ENCODE measurements around the gene TBX2.

The TBX2 gene

DNA sequence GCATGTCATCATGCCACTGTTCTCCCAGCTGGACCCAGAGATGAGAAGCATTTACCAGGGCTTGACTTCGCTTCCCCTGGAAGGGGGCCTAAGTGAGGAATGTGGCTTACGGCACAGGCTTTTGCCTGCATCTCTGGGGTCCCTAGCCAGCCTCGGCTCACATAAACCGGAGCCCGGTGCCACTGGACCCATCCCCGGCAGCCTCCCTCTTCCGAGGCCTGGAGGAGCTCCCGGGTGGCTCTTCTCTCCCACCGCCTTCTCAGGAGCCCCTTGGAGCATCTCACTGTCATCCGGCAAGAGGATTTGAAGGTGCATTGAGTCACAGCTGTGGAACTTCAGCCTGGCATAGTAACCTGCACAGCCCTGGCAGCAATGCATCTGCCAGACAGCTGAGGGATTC lies 29.9 kb upstream of the TBX2 start:
- DNase-seq = no peak

DNA sequence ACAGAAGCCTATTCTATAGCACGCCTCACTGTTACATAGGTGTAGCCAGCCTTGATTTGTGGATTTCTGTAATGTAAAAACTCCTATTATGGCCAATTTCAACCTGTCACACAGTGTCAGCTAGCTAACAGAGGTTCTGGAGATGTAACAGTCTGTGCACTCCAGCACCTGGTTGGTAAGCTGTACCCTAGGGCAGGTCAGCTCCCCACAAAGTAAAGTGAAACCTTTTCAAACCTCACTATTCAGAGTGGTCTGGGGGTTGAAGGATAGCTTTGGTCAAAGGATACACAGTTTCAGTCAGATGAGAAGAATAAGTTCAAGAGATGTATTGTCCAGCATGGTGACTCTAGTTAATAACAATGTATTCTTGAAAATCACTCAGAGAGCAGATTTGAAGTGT lies 28.5 kb upstream of the TBX2 start:
- DNase-seq = no peak

DNA sequence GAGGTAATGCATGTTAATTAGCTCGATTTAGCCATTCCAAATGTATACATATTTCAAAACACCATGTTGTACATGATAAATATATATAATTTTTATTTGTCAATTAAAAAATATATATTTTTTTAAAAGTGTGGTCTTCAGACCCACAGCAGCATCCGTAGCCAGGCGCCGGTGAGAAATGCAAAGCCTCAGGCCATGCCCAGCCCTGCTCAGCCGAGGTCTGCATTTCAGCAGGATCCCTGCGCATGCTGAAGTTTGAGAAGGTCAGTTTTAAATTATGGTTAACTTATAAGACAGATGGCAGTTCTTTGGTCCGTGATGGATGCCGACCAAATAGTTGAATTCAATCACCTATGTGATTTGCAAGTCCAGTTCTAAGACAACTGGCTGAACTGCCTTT lies 28.0 kb upstream of the TBX2 start:
- no peak for DNase-seq

DNA sequence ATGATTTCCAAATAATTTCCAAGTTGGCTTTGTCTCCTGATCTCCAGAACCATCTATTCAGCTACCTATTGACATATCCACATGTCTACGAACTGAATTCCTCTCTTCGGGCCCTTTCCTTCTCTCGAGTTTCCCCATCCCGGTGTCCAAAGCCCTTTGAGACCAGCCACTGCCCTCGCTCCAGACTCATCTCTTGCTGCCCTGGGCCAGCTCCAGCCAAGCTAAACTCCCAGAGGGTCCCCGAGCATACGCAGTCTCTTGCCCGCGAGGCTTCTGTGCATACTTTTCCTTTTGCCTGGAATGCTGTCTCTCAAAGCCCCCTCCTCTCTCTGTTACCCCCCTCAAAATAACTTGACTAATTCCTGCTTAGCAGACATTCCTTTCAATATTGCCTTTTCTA lies 27.2 kb upstream of the TBX2 start:
- DNase-seq = no peak

DNA sequence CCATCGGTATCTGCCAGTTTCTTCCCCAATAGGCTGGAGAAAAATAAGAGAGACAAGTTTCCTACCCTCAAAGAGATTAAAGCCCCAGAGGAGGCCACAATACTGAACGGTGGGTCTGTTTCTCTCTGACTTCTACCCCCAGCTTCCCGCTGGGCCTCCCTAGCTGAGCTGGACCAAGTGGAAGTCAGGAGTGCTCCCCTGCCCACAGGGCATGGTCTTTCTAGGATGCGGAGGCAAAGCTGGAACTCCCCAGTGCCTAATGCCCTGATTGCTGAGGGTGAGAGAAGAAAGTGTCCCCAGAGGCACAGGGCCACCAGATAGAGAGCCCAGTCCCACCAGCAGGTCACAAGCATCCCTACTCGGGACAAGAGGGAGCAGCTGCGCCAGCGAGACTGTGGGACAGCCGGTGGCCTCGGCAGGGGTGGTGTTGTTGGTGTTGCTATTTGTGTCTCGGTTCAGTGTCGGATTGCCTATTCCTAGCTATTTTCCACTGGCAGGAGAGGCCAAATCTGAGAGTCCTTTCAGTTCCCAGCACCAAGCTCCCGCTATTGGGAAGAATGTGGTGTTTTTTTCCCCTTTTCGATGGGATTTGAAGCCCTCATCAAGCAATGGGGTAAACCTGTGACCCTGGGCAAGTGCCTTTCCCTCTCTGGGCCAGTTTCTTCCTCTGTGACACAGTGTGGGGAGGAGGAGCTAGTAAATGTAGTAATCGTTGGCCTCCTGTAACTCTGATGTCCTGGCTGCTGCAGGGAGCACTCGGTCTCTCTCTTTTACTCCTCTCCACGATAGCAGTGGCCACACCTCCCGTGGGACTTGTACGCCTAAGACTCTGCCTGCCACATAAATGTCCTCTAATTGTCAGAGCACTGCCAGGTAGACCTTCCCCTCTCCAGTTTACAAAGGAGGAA lies 22.5 kb upstream of the TBX2 start:
- no peak for DNase-seq

DNA sequence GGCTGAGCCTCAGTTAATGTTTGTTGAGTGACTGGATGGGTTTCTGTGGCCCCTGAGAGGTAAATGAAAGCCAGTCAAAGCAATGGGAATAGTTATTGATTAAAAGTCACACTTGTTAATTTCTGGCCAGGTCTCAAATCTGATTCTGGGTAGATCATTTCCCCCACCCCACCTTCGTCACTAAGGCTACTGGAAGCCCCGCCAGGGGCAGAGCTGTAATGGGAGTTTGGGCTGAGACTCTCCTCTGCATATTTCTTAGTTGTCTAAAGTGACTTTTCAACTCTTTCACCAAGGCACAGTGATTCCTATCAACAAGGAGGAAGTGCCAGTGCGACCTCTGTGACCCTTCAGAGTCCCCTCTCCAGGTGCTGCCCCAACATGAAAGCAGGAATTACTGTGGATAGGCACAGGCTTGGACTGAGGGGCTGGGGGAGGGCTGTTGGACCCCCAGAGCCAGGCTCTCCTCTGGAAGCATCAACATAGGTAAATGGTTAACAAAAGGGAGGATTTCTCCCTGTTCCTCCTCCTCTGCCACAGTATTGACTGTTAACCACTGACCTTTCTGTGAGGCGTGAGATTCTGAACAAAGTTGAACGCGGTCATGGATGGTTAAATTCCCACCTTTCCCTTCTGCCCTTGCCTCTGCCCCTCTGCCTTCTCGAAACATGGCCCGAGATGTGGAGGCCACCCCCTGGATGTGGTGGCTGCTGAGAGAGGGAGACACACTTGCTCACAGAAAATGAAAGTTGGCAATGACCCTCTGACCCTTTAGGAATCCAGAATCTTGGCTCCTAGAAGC lies 20.8 kb upstream of the TBX2 start:
- DNase-seq = no peak

DNA sequence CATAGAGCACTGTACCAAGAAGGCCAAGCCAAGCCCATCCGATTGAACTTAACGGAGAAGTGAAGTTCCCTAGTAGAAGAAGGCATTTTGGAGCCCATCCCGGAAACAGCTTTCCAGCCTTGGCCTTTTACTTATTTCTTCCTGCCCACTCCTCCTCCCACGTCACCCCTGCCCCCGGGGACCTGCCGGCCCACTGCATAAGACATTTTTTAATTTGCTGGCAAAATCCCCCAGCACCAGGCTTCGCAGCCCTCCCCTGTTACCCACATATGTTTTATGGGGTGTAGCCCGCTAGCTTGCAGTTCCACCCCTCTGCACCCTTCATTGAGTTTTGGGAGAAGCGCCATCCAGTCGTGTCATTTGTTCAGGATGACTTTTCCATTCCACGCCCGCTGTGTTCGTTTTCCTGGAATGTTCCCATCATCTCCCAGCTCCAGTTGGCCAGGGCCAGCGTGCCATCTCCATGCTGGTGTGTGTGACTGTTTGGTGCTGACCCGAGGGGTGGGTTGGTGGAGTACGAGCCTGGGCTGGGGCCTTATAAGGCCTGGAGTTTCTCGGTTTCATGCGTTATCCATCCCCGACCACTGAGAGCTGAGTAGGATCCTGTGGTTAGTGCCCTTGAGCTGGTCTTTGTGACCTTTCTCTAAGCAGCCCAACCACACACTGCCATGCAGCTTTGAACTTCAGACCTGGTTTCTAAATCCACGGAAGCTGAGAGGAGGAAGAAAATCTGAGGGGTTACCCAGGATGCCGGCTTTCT lies 20.0 kb upstream of the TBX2 start:
- no peak for DNase-seq

DNA sequence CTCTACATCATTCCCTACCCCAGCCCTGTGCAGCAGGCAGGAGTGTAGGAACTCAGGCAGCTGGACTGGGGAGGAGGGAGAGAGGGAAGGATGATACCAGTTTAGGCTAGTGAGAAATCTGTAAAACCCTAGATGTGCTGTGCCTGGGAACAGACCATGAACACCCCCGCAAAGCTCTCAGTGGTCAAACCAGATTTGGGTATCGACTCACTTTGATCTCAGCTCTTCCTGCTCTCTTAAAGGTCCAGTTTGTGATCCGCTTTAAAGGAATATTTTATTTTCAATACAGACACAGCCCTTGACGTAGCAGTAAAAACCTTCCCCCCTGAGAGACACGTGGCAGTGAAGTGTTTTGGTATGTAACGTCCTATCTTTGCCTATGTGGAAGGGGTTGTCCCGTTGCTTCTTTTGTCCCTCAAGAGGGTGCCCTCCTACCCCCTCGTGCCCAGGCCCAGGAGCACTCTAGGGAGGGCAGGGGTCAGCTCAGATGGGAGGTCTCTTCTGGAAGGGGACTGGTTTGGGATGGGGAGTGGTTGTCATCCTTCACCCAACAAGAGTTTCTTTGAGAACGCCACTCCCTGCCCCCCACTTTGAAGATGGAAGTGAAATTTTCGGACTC lies 19.3 kb upstream of the TBX2 start:
- DNase-seq = no peak

DNA sequence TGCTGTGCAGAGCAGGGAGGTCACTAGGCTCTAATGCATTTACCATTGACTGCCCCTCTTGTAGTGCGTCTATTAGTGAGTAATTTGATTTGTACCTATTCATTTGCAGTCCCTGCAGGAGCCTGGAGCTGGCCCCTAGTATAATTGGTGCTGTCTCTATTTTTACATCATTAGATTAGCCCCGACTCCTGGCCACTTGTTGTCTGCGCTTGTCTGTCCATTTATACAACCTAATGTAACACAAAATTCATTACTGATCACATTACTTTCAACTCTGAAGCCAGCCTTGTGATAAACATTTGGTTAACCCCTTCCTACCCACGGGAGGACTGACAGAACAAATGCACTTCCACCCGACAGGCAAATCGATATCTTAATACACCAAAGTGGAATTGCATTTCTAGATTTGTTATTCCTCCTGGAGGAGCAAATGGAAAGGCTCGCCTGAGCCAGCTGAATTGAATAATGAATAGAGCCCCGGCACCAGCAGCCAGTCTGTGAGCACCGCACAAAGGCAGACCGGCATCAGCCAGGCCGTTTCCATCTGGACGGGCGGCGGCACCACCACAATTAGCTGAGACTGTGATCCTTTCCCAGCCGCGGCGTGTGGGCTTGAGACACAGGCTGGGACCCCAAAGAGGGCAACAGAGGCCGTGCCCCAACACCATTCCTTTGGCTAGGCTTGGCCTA lies 18.7 kb upstream of the TBX2 start:
- no peak for DNase-seq

DNA sequence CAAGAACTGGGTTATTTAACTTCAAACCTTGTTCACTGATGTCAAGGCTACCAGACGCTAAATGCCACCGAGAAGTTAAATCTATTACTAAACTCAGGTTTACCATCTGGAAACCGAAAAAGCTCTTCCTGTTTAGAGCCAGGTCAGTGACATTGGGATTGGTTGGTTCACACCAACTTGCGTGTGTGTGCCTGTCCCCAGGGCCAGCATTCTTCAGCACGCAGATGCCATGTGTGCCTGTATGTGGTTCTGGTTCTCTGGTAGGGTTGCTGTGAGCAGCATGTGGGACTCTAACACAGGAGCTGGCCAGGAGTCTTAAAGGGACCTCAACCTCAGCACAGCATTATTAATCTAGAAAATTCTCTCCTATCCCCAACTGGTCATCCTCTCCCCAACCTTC lies 18.1 kb upstream of the TBX2 start:
- DNase-seq = no peak

DNA sequence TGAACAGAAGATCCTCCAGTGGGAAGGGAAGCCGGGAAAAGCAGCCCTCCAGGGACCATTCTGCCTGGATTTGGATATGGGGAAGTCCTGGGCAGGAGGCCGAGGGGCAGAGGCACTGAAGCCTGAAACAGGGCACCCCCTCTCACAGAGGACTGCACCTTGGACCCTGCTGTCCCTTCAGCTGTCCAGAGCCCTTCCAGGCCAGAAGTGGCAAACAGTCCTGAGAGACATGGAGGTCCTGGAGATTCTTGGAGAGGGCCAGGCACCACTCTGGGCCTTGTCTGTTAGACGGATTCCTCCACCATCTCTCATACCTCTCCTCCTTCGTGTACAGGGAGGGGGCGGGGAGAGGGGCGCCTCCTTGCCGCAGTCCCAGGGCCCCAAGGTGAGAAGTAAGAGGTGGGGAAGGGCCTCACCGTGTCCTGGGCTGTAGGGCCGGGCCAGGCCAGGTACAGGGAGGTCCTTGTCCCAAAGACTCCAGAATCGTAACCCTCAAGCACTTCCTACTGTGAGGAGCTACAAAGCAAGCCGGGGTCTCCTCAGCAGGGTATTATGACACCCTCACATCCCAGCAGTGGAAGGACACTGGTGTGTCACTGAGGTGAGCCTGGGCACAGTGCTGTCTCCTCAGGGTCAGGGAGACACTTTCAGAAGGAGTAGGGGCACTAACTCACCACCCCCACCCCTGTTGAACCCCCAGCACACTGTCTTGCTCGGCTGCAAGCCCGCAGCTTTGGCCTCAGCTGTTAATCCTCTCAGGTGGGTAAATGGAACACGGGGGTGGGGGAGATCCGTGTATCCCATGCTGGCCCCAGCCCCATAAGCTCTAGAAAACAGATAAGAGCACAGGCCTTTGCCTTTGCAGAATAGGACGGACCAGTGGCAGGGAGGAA lies 16.6 kb upstream of the TBX2 start:
- DNase-seq = no peak

DNA sequence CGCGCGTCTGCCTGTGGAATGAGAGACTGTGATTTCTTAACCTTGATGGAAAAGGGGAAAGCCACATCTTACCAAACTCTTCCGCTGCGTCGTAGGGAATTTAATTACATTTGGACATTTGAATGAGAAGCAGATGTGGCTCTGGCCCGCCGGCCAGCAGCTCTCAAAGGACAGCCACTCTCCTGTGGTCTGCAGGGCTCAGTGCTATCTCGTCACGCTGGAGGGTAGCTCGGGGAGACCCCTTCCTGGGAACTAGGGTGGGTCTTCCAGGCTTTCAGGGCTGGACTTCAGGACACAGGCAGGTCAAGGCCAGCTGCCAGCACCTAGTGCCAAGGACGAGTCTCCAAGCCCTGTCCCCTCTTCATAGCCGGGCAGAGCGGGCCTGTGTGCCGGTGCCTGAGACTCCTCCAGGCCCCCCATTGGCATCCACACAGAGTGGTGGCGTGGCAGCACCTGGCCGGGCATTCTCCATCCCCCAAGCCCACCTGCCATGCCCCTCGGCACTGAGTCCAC lies 15.9 kb upstream of the TBX2 start:
- DNase-seq = no peak

DNA sequence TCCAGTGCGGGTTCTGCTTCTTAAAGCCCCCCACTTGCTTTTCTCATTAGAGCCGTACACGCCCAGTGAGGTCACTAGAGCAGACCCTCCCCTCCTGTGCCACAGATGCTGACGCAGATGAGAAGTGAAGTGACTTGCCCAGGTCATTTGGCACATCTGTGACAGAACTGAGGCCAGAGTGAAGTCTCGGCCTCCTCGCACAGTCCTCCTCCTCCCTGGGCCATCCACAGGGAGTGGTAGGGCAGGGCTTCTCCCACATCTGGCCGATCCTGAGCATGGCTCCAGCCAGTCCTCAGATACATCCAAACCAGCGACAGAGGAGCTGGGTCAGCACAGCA lies 15.3 kb upstream of the TBX2 start:
- no peak for DNase-seq

DNA sequence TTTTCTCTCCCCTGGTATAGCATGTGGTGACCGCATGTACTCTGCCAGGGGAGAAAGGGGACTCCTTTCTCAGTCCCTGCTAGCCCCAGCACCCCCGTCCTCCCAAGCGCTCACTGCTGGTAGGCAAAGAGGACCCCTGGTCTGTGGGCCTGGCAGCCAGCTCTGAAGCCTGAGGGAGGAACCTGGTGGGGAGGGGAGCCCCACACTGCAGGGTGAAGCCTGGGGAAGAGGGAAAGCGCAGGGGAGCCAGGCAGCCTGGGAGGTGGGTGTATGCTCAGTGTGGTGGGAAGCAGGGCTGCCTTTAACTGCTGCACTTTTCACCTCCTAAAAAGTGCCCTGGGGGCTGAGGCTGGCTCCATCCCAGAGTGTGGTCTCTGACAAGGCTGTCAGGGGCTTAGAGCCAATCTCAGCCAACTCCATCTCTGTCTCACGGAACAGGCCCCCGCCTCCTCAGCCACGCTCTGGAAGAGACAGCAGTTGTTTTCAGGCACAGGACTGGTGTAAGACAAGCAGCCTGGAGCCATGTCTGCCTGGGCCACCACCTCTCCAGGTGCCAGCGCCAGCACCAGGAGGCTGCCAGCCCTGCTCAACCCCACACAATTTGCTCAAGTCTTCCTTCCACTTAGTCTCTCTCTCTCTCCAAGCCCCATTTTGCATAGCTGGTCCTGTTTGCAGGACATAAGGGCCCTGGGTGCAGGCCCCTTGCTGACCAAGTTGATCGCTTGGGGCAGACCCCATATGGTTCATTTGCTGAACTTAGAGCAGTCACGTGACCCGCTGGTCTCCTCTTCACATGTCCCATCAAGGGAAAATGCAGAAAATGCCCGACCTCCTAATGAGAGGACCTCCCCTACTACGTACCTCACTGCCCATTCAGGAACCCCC lies 14.7 kb upstream of the TBX2 start:
- DNase-seq = no peak

DNA sequence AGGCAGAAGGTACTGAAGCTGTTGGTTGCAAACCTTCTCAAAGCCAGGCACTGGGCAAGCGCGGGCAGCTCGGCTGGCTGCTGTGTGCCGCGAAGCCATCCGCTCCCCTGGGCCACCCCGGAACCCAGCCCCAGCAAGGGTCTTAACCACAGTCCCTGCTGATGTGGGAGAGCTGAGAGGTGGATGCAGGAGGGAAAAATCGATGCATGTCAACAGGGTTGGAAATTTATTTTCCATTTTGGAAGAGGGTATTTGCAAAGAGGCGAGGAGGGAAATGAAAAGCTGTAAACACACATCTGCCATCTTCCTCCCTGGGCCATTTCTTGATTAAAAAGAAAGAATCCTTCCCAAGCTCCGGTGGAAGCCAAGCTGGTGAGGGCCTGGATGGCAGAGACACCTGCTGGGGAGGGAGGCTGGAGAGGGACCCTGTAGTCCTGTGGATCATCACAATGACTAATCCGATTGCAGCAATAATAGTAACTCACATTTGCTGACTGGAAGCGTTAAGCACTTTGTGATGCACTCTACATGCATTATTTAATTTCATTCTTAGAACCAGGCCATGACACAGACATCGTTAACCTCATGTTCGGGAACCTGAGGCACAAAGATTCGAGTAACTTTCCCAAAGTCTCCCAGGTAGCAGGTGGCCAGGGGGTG lies 13.9 kb upstream of the TBX2 start:
- DNase-seq = no peak

DNA sequence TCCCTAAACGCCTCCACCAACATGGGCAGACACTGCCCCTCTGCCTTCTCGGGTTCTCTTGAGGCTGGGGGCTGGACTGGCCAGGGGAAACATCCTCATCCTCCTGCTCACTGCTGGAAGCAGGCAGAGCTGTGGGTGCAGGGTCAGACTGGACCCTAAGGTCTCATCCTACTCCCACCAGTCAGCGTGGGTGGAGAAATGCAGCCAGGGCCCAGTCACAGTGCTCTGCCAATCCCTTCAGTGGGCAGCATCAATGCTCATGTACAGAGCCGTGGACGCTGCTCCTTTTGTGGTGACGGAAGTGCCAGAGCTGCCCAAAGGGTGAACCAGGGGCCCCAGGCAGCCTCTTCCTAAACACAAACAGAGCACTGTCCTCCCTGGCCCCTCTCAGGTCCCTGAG lies 13.4 kb upstream of the TBX2 start:
- DNase-seq = no peak

DNA sequence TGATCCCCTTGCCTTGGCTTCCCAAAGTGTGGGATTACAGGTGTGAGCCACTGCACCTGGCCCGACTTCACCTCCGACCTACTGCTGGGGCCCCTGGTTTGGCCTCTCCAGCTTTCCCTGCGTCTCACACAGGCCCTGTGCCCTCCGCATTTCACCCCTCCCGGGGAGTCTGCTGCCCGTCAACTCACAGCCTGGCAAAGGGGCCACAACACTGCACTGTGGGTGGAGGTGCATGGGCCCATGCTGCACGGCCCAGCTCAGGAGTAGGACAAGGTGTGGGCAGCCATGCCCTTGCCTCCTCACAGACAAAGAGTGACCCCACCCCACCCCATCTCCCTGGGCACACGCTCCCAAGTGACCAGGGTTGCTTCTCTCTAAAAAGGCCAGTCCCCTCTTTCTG lies 12.6 kb upstream of the TBX2 start:
- DNase-seq = no peak

DNA sequence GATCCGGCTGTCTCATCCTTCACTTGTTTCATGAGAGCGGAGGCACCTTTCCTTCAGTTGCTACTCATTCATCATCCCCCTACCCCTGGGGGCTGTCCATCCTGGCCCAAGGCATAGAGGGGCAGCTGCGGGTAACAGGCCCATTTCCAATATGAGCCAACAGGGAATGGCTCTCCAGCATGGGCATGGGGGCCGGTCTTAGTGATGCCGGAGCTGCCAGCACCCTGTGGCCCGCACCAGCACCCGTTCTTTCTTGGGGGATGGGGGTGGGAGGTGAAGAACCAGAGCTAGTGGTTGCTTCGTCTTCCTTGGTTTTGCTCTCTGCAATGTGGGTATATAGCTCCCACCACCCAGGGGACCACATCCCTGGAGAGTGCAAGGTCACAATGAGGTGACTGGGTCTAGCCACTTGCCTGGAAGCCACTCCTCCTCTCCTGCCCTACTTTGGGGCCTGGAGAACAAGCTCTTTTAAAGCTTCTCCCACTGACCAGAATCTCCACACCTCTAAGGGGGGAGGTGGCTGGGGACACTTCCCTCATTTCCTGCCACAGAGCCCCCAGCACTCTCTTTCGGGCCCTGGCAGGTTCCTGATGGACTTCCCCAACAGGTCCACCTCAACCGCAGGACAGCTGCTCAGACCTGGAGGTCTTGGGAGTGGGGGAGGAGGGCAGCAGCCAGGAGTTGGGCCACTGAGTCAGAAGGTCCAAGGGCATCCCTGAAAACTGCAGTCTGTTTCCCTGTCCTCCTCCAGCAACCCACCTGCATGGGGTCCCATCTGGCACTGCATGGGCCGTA lies 11.9 kb upstream of the TBX2 start:
- no peak for DNase-seq
